Breast epithelium (tissue), 3 donors: ENCODE measurements around the gene OSER1.

Source experiments
- POLR2A ChIP-seq: fragments of 450-650 bp; IDR thresholded peaks from one replicate; pipeline ENCODE4 v1.6.1; 2016; ENCODE audit warnings: antibody characterized with exemption, mild to moderate bottlenecking, moderate library complexity
- POLR2AphosphoS5 ChIP-seq, 3 donors: sonication (generic); formaldehyde crosslinking; IDR thresholded peaks; one replicate each; pipeline ENCODE4 v1.6.1; 2017; ENCODE audit warnings: antibody characterized with exemption in 3 of 3
- TF ChIP-seq, protein P1 (sequence below), 3 donors: fragments of 450-650 bp; IDR thresholded peaks; one replicate each; pipeline ENCODE4 v1.5.1; 2016 to 2017; ENCODE audit warnings: antibody characterized with exemption in 3 of 3, mild to moderate bottlenecking in 3 of 3, moderate library complexity in 3 of 3

DNA sequence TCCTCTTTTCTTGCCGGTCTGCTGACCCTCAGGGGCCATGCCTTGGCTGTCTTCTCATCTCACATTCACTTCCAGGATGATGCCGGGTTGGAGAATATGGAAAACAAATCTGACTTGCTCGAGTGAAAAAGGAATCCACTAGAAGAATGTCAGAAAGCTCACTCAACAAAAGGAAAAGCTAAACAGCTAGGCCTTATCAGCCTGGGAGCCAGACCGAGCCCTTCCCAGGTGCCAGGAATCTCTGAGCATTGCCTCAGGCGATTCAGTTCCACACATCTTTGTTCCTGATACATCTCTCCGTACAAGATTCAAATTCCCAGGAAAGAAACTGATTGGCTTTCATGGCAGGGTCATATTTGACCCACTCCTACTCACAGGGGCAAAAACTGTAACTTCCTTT is 9.2 kb upstream of the OSER1 start:
- TF ChIP-seq, protein P1, sequence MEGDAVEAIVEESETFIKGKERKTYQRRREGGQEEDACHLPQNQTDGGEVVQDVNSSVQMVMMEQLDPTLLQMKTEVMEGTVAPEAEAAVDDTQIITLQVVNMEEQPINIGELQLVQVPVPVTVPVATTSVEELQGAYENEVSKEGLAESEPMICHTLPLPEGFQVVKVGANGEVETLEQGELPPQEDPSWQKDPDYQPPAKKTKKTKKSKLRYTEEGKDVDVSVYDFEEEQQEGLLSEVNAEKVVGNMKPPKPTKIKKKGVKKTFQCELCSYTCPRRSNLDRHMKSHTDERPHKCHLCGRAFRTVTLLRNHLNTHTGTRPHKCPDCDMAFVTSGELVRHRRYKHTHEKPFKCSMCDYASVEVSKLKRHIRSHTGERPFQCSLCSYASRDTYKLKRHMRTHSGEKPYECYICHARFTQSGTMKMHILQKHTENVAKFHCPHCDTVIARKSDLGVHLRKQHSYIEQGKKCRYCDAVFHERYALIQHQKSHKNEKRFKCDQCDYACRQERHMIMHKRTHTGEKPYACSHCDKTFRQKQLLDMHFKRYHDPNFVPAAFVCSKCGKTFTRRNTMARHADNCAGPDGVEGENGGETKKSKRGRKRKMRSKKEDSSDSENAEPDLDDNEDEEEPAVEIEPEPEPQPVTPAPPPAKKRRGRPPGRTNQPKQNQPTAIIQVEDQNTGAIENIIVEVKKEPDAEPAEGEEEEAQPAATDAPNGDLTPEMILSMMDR (IDR thresholded peaks at IDR 0.05) = no peak
- no peak for TF ChIP-seq POLR2A
- TF ChIP-seq POLR2AphosphoS5 (IDR thresholded peaks at IDR 0.05) = no peak
